Aorta (tissue), 5 donors: ENCODE data around the gene BMPR1B. TPM values are rescaled to one million over a fixed set of nuclear protein-coding genes. Genes with fewer than 3 reads are reported as not detected.

ENCODE experiments used
- ATAC-seq: fragments of 200-7000 bp; cut with Tn5 transposase; one replicate; pipeline ENCODE4 v1.9.1; 2022; ENCODE audit warnings: moderate library complexity; ENCODE audit not compliant: low FRiP score
- DNase-seq, 2 donors: peaks; one replicate each; pipeline ENCODE4 v3.0.0-alpha.2; 2020
- H3K27ac ChIP-seq, 2 donors: one replicate each; pipeline ENCODE4 v1.5.1; 2013; ENCODE audit warnings: low read length in 2 of 2, mild to moderate bottlenecking in 2 of 2, moderate library complexity in 2 of 2, control low read depth in 1 of 2, inconsistent platforms in 1 of 2, low read depth in 1 of 2
- H3K27me3 ChIP-seq, 2 donors: one replicate each; pipeline ENCODE4 v1.6.1; 2013; ENCODE audit warnings: control low read depth in 1 of 2, low read length in 1 of 2, mild to moderate bottlenecking in 1 of 2, moderate library complexity in 1 of 2; ENCODE audit not compliant: insufficient read depth in 2 of 2, control insufficient read depth in 1 of 2
- H3K36me3 ChIP-seq, 2 donors: one replicate each; pipeline ENCODE4 v1.6.1; 2013; ENCODE audit warnings: control low read depth in 1 of 2, low read length in 1 of 2, mild to moderate bottlenecking in 1 of 2; ENCODE audit not compliant: insufficient read depth in 2 of 2, control insufficient read depth in 1 of 2
- H3K4me1 ChIP-seq, 2 donors: one replicate each; pipeline ENCODE4 v1.6.1; 2013; ENCODE audit warnings: low read length in 2 of 2, control low read depth in 1 of 2, mild to moderate bottlenecking in 1 of 2, moderate library complexity in 1 of 2; ENCODE audit not compliant: insufficient read depth in 2 of 2, control insufficient read depth in 1 of 2
- H3K4me3 ChIP-seq, 2 donors: one replicate each; pipeline ENCODE4 v1.5.1; 2013; ENCODE audit warnings: low read length in 2 of 2, control low read depth in 1 of 2, mild to moderate bottlenecking in 1 of 2
- H3K9me3 ChIP-seq: one replicate; pipeline ENCODE4 v1.6.1; 2013; ENCODE audit warnings: mild to moderate bottlenecking, low read length; ENCODE audit not compliant: control insufficient read depth
- WGBS, 2 donors: extraction: QIAGEN DNeasy Blood & Tissue Kit; methylation state at CpG; one replicate each; pipeline ENCODE4 v1.1.7; 2013; 5-methylcytosine and 5-hydroxymethylcytosine counted together
- intact Hi-C, 2 donors: fragments of 100-400 bp; cut with DNase I; formaldehyde crosslinking; loops; one replicate each; pipeline versions ENCODE4 v1.14.2 to v1.15.0; 2022
- polyA plus RNA-seq, 2 donors: library from polyadenylated mRNA; stranded (reverse); fragments of 200-250 nt; gene quantifications; one replicate each; pipeline ENCODE4 v1.2.3, GENCODE V29; 2013
- total RNA-seq, 2 donors: library from RNA; stranded (reverse); fragmentation: NEBNext Ultra II Directional; extraction: Animal tissue kit (Norgen Biotek cat#: 25700); gene quantifications; one replicate each; pipeline ENCODE4 v1.2.1, GENCODE V29; 2021
- donor health status: healthy with polysubstance abuse.
- donor health status: Bipolar disorder and iron deficiency.
- donor health status: DM: no; HTN: no; CAD: no.
- donor health status: DM: no; HTN: no; CAD: no.
- donor health status: DM: yes; HTN: yes; CAD: no.

Gene BMPR1B
- total and polyA plus RNA-seq, 4 donors: 1.0 to 14.6 (median 8.0) TPM

- Histone ChIP-seq H3K9me3 (no peaks in the 10 kb centered on the region), H3K27me3 (no peaks in the 10 kb centered on the region), H3K4me1 (no peaks in the 10 kb centered on the region), H3K36me3 (no peaks in the 10 kb centered on the region), H3K4me3 (no peak overlapping the region), H3K27ac (no peak overlapping the region)
- ATAC-seq (no peak), DNase-seq (no peak)
- 78 to 81% methylated on average over 3 of the region's 3 CpGs for WGBS, 2 donors
- intact Hi-C loops: no loop called here
Measured at GRCh38 chr4:95007998-95008397, 250.2 kb downstream of the BMPR1B start.

- Histone ChIP-seq H3K27ac (no peak overlapping the region), H3K4me3 (no peak overlapping the region), H3K4me1 (no peaks in the 10 kb centered on the region), H3K36me3 (no peaks in the 10 kb centered on the region), H3K9me3 (no peaks in the 10 kb centered on the region), H3K27me3 (no peaks in the 10 kb centered on the region)
- DNase-seq: no peak
- intact Hi-C loops: no loop called here
- 96 to 99% methylated on average over 2 of the region's 2 CpGs for WGBS, 2 donors
- no peak for ATAC-seq
Measured at GRCh38 chr4:95013236-95013635, 255.5 kb downstream of the BMPR1B start.

- H3K36me3 ChIP-seq: no peaks in the 10 kb centered on the region
- ATAC-seq: no peak
- H3K9me3 ChIP-seq: no peaks in the 10 kb centered on the region
- peaks cover 0 to 2% of the 10 kb centered on the region in 2 donors for H3K4me1 ChIP-seq
- WGBS, 2 donors: 98 to 99% methylated on average over 1 of the region's 1 CpG
- H3K4me3 ChIP-seq: no peak overlapping the region
- no peak for DNase-seq
- H3K27me3 ChIP-seq: no peaks in the 10 kb centered on the region
- intact Hi-C loops: no loop called here
- no peak overlapping the region for H3K27ac ChIP-seq
Measured at GRCh38 chr4:95014068-95014467, 256.3 kb downstream of the BMPR1B start.

- ATAC-seq (no peak), DNase-seq (no peak)
- WGBS, 2 donors: 82 to 89% methylated on average over 3 of the region's 3 CpGs
- no peaks in the 10 kb centered on the region for H3K9me3 ChIP-seq
- H3K27me3 ChIP-seq: no peaks in the 10 kb centered on the region
- no peak overlapping the region for H3K27ac ChIP-seq
- no peak overlapping the region for H3K4me3 ChIP-seq
- no peaks in the 10 kb centered on the region for H3K36me3 ChIP-seq
- intact Hi-C loops: no loop called here
- H3K4me1 ChIP-seq: peaks cover 0 to 2% of the 10 kb centered on the region in 2 donors
Measured at GRCh38 chr4:95017305-95018064, 259.7 kb downstream of the BMPR1B start.

GRCh38 chr4:95018785-95019184, 261.0 kb downstream of the BMPR1B start:
- DNase-seq: no peak
- no peaks in the 10 kb centered on the region for H3K9me3 ChIP-seq
- no peaks in the 10 kb centered on the region for H3K27me3 ChIP-seq
- intact Hi-C loops: no loop called here
- no peak overlapping the region for H3K4me3 ChIP-seq
- H3K27ac ChIP-seq: no peak overlapping the region
- H3K4me1 ChIP-seq: peaks cover 0 to 2% of the 10 kb centered on the region in 2 donors
- H3K36me3 ChIP-seq: no peaks in the 10 kb centered on the region
- 34 to 38% methylated on average over 5 of the region's 5 CpGs for WGBS, 2 donors
- ATAC-seq: no peak

- 94 to 98% methylated on average over 8 of the region's 8 CpGs for WGBS, 2 donors
- H3K36me3 ChIP-seq: no peaks in the 10 kb centered on the region
- H3K4me1 ChIP-seq: peaks cover 0 to 2% of the 10 kb centered on the region in 2 donors
- H3K27ac ChIP-seq: no peak overlapping the region
- DNase-seq: no peak
- no peak for ATAC-seq
- intact Hi-C loops: no loop called here
- no peaks in the 10 kb centered on the region for H3K27me3 ChIP-seq
- no peak overlapping the region for H3K4me3 ChIP-seq
- no peaks in the 10 kb centered on the region for H3K9me3 ChIP-seq
Measured at GRCh38 chr4:95020521-95020920, 262.8 kb downstream of the BMPR1B start.

- ATAC-seq (no peak), DNase-seq (no peak)
- no peaks in the 10 kb centered on the region for H3K9me3 ChIP-seq
- WGBS, 2 donors: 98 to 100% methylated on average over 1 of the region's 1 CpG
- H3K4me3 ChIP-seq: no peak overlapping the region
- intact Hi-C loops: no loop called here
- H3K27me3 ChIP-seq: no peaks in the 10 kb centered on the region
- H3K27ac ChIP-seq: no peak overlapping the region
- H3K36me3 ChIP-seq: no peaks in the 10 kb centered on the region
- peaks cover 0 to 2% of the 10 kb centered on the region in 2 donors for H3K4me1 ChIP-seq
Measured at GRCh38 chr4:95021099-95021498, 263.3 kb downstream of the BMPR1B start.

GRCh38 chr4:95023110-95023509, 265.4 kb downstream of the BMPR1B start:
- DNase-seq (no peak), ATAC-seq (no peak)
- Histone ChIP-seq H3K27me3 (no peaks in the 10 kb centered on the region), H3K9me3 (no peaks in the 10 kb centered on the region), H3K4me1 (peaks cover 0 to 2% of the 10 kb centered on the region in 2 donors), H3K27ac (no peak overlapping the region), H3K36me3 (no peaks in the 10 kb centered on the region), H3K4me3 (no peak overlapping the region)
- WGBS, 2 donors: 92 to 95% methylated on average over 5 of the region's 5 CpGs
- intact Hi-C loops: no loop called here

- no peak for DNase-seq
Measured at GRCh38 chr4:95027905-95028618, 270.3 kb downstream of the BMPR1B start.

More at GRCh38 chr4:95027905-95028618, 270.3 kb downstream of the BMPR1B start:
- no peaks in the 10 kb centered on the region for H3K36me3 ChIP-seq
- H3K9me3 ChIP-seq: no peaks in the 10 kb centered on the region
- no peak overlapping the region for H3K27ac ChIP-seq
- intact Hi-C loops: no loop called here
- ATAC-seq: no peak
- H3K4me1 ChIP-seq: no peaks in the 10 kb centered on the region
- H3K4me3 ChIP-seq: no peak overlapping the region
- H3K27me3 ChIP-seq: no peaks in the 10 kb centered on the region
